Mesenchymal stem cell (in vitro differentiated cells and primary cell): Measurements from ENCODE around the gene TEX12. TPM values are rescaled to one million over a fixed set of nuclear protein-coding genes. Genes with fewer than 3 reads are reported as not detected.

Experiments
- DNase-seq: peaks from one replicate; pipeline ENCODE4 v3.0.0-alpha.2; 2013
- H2AFZ ChIP-seq: one replicate; pipeline ENCODE4 v1.6.1; 2013; ENCODE audit warnings: low read depth, mild to moderate bottlenecking, control low read depth, inconsistent platforms, low read length, moderate library complexity
- H2AK5ac ChIP-seq: 2 replicates; pipeline ENCODE4 v1.6.1; 2013; ENCODE audit warnings: low read length, moderate library complexity, mild to moderate bottlenecking, inconsistent platforms; ENCODE audit not compliant: severe bottlenecking
- H2BK120ac ChIP-seq: one replicate; pipeline ENCODE4 v1.6.1; 2013; ENCODE audit warnings: low read depth, mild to moderate bottlenecking, inconsistent platforms, low read length, moderate library complexity
- H2BK12ac ChIP-seq, 2 experiments: one replicate each; pipeline ENCODE4 v1.6.1; 2013; ENCODE audit warnings: inconsistent platforms in 2 of 2, low read length in 2 of 2, mild to moderate bottlenecking in 2 of 2, moderate library complexity in 2 of 2, control low read depth in 1 of 2
- H2BK15ac ChIP-seq: one replicate; pipeline ENCODE4 v1.6.1; 2013; ENCODE audit warnings: mild to moderate bottlenecking, low read depth, inconsistent platforms; ENCODE audit not compliant: poor library complexity, severe bottlenecking
- H2BK5ac ChIP-seq: 2 replicates; pipeline ENCODE4 v1.6.1; 2013; ENCODE audit warnings: low read depth, mild to moderate bottlenecking, low read length, control low read depth, inconsistent platforms; ENCODE audit not compliant: poor library complexity, severe bottlenecking
- H3K14ac ChIP-seq, 2 experiments: one replicate each; pipeline ENCODE4 v1.6.1; 2013; ENCODE audit warnings: inconsistent platforms in 2 of 2, low read length in 2 of 2, control low read depth in 1 of 2, mild to moderate bottlenecking in 1 of 2, moderate library complexity in 1 of 2
- H3K18ac ChIP-seq, 2 experiments: one replicate each; pipeline ENCODE4 v1.6.1; 2013; ENCODE audit warnings: inconsistent platforms in 2 of 2, low read length in 2 of 2, control low read depth in 1 of 2, low read depth in 1 of 2, mild to moderate bottlenecking in 1 of 2
- H3K23ac ChIP-seq, 2 experiments: one replicate each; pipeline ENCODE4 v1.6.1; 2013; ENCODE audit warnings: inconsistent platforms in 2 of 2, low read length in 2 of 2, mild to moderate bottlenecking in 2 of 2, moderate library complexity in 2 of 2, control low read depth in 1 of 2
- H3K27ac ChIP-seq: 2 replicates; pipeline ENCODE4 v1.5.1; 2013; ENCODE audit warnings: mild to moderate bottlenecking, moderate library complexity, low read length, control low read depth, inconsistent platforms; ENCODE audit not compliant: poor library complexity, severe bottlenecking
- H3K27me3 ChIP-seq, 2 experiments: 2 replicates each; pipeline versions ENCODE4 v1.6.1 to v1.7.0; 2013; ENCODE audit warnings: low read length in 2 of 2, mild to moderate bottlenecking in 2 of 2, moderate library complexity in 2 of 2, control low read depth in 1 of 2, inconsistent platforms in 1 of 2; ENCODE audit not compliant: control insufficient read depth in 1 of 2, insufficient read depth in 1 of 2
- H3K36me3 ChIP-seq, 2 experiments: 2 replicates each; pipeline versions ENCODE4 v1.6.1 to v1.7.0; 2013; ENCODE audit warnings: low read length in 2 of 2, control low read depth in 1 of 2, inconsistent platforms in 1 of 2, low read depth in 1 of 2, mild to moderate bottlenecking in 1 of 2; ENCODE audit not compliant: insufficient read depth in 2 of 2, control insufficient read depth in 1 of 2
- H3K4ac ChIP-seq, 2 experiments: one replicate each; pipeline ENCODE4 v1.6.1; 2013; ENCODE audit warnings: inconsistent platforms in 2 of 2, low read length in 2 of 2, mild to moderate bottlenecking in 2 of 2, moderate library complexity in 2 of 2, control low read depth in 1 of 2, low read depth in 1 of 2
- H3K4me1 ChIP-seq: 2 replicates; pipeline ENCODE4 v1.6.1; 2013; ENCODE audit warnings: low read depth, low read length, control low read depth; ENCODE audit not compliant: control insufficient read depth, insufficient read depth
- H3K4me2 ChIP-seq: 2 replicates; pipeline ENCODE4 v1.6.1; 2013; ENCODE audit warnings: low read length, mild to moderate bottlenecking, inconsistent platforms; ENCODE audit not compliant: poor library complexity, severe bottlenecking
- H3K4me3 ChIP-seq, 2 experiments: 2 replicates each; pipeline versions ENCODE4 v1.5.1 to v1.7.0; 2013; ENCODE audit warnings: low read length in 2 of 2, mild to moderate bottlenecking in 2 of 2, control low read depth in 1 of 2, low read depth in 1 of 2; ENCODE audit not compliant: insufficient read depth in 1 of 2
- H3K79me1 ChIP-seq: replicated peaks from 2 replicates; pipeline ENCODE4 v1.6.1; 2013; ENCODE audit warnings: mild to moderate bottlenecking, control low read depth, low read length, inconsistent platforms; ENCODE audit not compliant: poor library complexity, severe bottlenecking
- H3K9ac ChIP-seq: 2 replicates; pipeline ENCODE4 v1.7.0; 2013; ENCODE audit warnings: mild to moderate bottlenecking, low read length, moderate library complexity
- H3K9me3 ChIP-seq: 2 replicates; pipeline ENCODE4 v1.7.0; 2013; ENCODE audit warnings: mild to moderate bottlenecking, low read length; ENCODE audit not compliant: control insufficient read depth
- H4K8ac ChIP-seq: one replicate; pipeline ENCODE4 v1.6.1; 2013; ENCODE audit warnings: inconsistent platforms, mild to moderate bottlenecking, low read length, moderate library complexity
- H4K91ac ChIP-seq: one replicate; pipeline ENCODE4 v1.6.1; 2013; ENCODE audit warnings: mild to moderate bottlenecking, low read length, inconsistent platforms
- WGBS: methylation state at CpG from one replicate; pipeline ENCODE4 v1.1.7; 2013; ENCODE audit warnings: mixed read lengths; 5-methylcytosine and 5-hydroxymethylcytosine counted together
- polyA plus RNA-seq, 2 experiments: library from polyadenylated mRNA; stranded (reverse); fragments of 200-250 nt; gene quantifications; one replicate each; pipeline ENCODE4 v1.2.3, GENCODE V29; 2013

The TEX12 gene
- not detected for polyA plus RNA-seq (2013, experiment 1 of 2)
- 0.07 TPM for polyA plus RNA-seq (2013, experiment 2 of 2)

GRCh38 chr11:112167145-112167544 lies at the start of gene TEX12:
TSS of gene TEX12 (plus strand) at chr11:112167372. CDS start at chr11:112169269, 1,897 bp downstream.
- no peaks in the 10 kb centered on the region for H3K79me1 ChIP-seq
- 93% methylated on average over 25 of the region's 25 CpGs for WGBS

DNA sequence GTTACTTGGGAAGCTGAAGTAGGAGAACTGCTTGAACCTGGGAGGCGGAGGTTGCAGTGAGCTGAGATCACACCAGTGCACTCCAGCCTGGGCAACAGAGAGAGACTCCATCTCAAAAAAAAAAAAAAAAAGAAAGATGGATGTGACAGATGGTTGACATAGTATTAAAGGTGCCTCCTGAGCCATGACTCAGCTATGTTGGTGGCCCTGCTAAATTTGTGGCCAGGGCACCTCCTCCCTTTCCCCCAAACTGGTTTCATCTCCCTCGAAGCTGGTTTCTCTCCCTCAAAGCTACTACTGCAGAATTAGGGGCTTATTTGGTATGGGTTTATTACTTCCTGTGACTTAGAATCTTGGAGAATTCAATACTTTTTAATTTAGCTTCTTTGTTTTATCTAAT lies 49.0 kb upstream of the TEX12 start:
- Histone ChIP-seq H2BK120ac (no peak overlapping the region), H3K4me3 (no peak overlapping the region), H3K18ac (peak overlapping the region in 1 of 2 experiments; percentile 22), H2BK5ac (no peak overlapping the region), H3K4me2 (no peak overlapping the region), H3K9ac (no peak overlapping the region), H4K91ac (no peak overlapping the region), H3K27me3 (no peaks in the 10 kb centered on the region), H2BK12ac (no peak overlapping the region), H3K4ac (no peak overlapping the region), H3K36me3 (no peaks in the 10 kb centered on the region), H2AK5ac (no peak overlapping the region), H3K4me1 (peaks cover 1% of the 10 kb centered on the region), H3K27ac (no peak overlapping the region), H3K9me3 (no peaks in the 10 kb centered on the region), H2AFZ (no peak overlapping the region), H3K14ac (no peak overlapping the region), H3K79me1 (no peaks in the 10 kb centered on the region), H3K23ac (peak overlapping the region in 1 of 2 experiments; percentile 64), H2BK15ac (no peak overlapping the region), H4K8ac (no peak overlapping the region)
- DNase-seq, result no peak
- 100% methylated on average over 1 of the region's 2 CpGs for WGBS

More at GRCh38 chr11:112167145-112167544, at the start of gene TEX12:
- no peak within 1 kb of the TSS for H4K91ac ChIP-seq
- H3K14ac ChIP-seq, result no peak within 1 kb of the TSS
- H3K4me3 ChIP-seq, result no peak within 1 kb of the TSS
- no peak within 1 kb of the TSS for H2BK5ac ChIP-seq
- H2BK15ac ChIP-seq, result no peak within 1 kb of the TSS
- H2AK5ac ChIP-seq, result no peak within 1 kb of the TSS
- H2BK120ac ChIP-seq, result no peak within 1 kb of the TSS
- H3K27ac ChIP-seq, result no peak within 1 kb of the TSS
- H3K4me1 ChIP-seq, result peaks cover 2% of the 10 kb centered on the region
- no peaks in the 10 kb centered on the region for H3K36me3 ChIP-seq
- H3K9me3 ChIP-seq, result no peaks in the 10 kb centered on the region
- peak within 1 kb of the TSS; percentile 32 for H3K9ac ChIP-seq
- H4K8ac ChIP-seq, result no peak within 1 kb of the TSS
- H2AFZ ChIP-seq, result no peak within 1 kb of the TSS
- no peak within 1 kb of the TSS for H3K4me2 ChIP-seq
- no peak within 1 kb of the TSS for H3K23ac ChIP-seq
- H3K27me3 ChIP-seq, result no peaks in the 10 kb centered on the region
- H3K4ac ChIP-seq, result no peak within 1 kb of the TSS
- H2BK12ac ChIP-seq, result peak within 1 kb of the TSS in 1 of 2 experiments; percentile 47
- no peak for DNase-seq
- peak within 1 kb of the TSS in 1 of 2 experiments; percentile 24 for H3K18ac ChIP-seq

DNA sequence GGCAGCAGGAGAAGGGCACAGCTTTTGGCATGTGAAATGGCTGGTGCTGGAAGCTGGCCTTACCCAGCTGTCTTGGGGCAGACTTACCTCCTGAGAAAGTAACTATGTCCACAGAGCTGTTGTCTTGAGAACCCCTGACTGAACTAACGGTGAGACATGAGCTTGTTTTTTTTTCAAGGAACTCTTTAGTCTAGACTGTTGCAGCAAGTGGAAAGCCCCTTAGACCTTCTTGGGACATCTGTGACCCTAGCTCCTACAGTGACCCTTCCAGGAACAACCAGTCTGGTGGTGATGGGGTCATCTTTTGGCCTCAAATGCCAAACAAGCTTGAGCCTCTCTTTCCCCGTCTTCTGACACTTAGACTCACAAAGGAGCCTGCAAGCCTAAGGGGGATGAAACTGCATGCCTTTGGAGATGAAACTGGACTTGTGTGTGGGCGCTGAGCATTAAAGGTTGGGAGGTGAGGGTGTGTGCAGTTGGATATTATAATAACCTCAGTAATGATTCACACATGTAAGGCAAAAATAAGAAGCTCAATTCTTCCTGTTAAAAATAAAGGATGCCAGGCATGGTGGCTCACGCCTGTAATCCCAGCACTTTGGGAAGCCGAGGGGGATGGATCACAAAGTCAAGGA lies 45.1 kb upstream of the TEX12 start:
- Histone ChIP-seq H3K18ac (no peak overlapping the region), H2BK5ac (no peak overlapping the region), H3K4me3 (no peak overlapping the region), H3K36me3 (no peaks in the 10 kb centered on the region), H2BK15ac (peak overlapping the region; percentile 8), H3K27me3 (no peaks in the 10 kb centered on the region), H3K14ac (no peak overlapping the region), H2BK120ac (no peak overlapping the region), H3K9me3 (no peaks in the 10 kb centered on the region), H3K9ac (no peak overlapping the region), H3K79me1 (no peaks in the 10 kb centered on the region), H2BK12ac (peak overlapping the region; percentile 21 to 87), H3K27ac (no peak overlapping the region), H3K4ac (peak overlapping the region in 1 of 2 experiments; percentile 51), H4K8ac (peak overlapping the region; percentile 7), H2AK5ac (no peak overlapping the region), H3K23ac (no peak overlapping the region), H2AFZ (no peak overlapping the region), H3K4me1 (peaks cover 1% of the 10 kb centered on the region), H3K4me2 (no peak overlapping the region), H4K91ac (no peak overlapping the region)
- 100% methylated on average over 2 of the region's 5 CpGs for WGBS
- DNase-seq, result no peak

GRCh38 chr11:112123129-112123528 lies 44.0 kb upstream of the TEX12 start:
- Histone ChIP-seq H3K4ac (no peak overlapping the region), H3K4me2 (no peak overlapping the region), H3K27ac (no peak overlapping the region), H3K27me3 (no peaks in the 10 kb centered on the region), H2BK15ac (no peak overlapping the region), H3K23ac (no peak overlapping the region), H2BK120ac (peak overlapping the region; percentile 34), H3K79me1 (no peaks in the 10 kb centered on the region), H2BK5ac (no peak overlapping the region), H2AFZ (no peak overlapping the region), H2BK12ac (no peak overlapping the region), H3K18ac (no peak overlapping the region), H3K14ac (no peak overlapping the region), H3K4me1 (peaks cover 1% of the 10 kb centered on the region), H3K36me3 (no peaks in the 10 kb centered on the region), H4K91ac (no peak overlapping the region), H4K8ac (no peak overlapping the region), H2AK5ac (no peak overlapping the region), H3K9ac (no peak overlapping the region), H3K4me3 (no peak overlapping the region), H3K9me3 (no peaks in the 10 kb centered on the region)
- no peak for DNase-seq
- WGBS, result 42% methylated on average over 4 of the region's 4 CpGs
